HG03175 (cell line): ENCODE data around the gene SOCS7.

Source experiments
- ATAC-seq: cut with Tn5 transposase; IDR thresholded peaks from one replicate; pipeline ENCODE4 v1.9.1; 2021; ENCODE audit warnings: mild to moderate bottlenecking, moderate library complexity; ENCODE audit not compliant: unreplicated experiment

SOCS7 gene

DNA sequence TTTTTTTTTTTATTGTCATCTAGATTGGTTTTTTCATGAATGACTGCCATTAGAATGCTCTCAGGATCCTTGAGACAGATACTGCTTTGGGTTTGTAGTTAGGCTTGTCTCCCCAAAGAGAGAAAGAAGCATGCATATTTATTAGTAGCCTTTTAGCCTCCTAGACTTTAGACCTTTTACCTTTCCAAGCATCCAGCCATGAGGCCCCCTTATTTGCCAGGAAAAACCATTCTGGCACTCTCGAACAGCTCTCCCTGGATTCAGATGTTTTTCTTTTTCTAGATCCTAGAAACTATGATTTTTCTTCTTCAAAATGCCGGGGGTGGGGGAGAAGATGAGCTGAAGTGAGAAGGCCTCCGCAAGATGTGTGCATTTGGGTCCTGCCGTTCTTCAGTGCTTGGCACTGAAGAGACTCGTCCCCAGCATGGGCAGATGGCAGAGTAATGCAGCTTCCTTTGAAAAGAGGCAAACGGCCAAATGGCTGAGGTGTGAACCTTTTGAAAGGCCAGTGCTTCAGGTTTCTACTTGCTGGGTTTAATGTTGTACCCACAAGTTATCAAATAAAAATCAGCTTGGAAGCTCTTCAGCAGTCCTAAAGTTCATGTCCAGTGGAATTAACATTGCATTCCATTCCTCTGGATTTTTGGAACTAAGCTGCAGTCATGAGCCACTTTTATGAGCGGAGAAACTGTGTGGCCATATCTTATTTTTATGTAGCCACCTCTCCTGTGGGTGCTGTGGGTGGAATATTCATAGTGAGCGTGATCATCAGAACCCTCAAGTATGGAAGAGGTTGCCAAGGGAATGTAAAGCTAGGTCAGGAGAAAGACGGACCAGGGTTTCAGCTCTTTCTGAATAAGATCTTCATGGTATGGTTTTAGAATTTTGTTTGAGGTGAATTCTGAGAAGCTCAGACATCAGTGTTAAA is 7.2 kb downstream of the SOCS7 start:
- no peak for ATAC-seq

- ATAC-seq, result no peak
Measured at GRCh38 chr17:38361694-38362465, 10.2 kb downstream of the SOCS7 start.

DNA sequence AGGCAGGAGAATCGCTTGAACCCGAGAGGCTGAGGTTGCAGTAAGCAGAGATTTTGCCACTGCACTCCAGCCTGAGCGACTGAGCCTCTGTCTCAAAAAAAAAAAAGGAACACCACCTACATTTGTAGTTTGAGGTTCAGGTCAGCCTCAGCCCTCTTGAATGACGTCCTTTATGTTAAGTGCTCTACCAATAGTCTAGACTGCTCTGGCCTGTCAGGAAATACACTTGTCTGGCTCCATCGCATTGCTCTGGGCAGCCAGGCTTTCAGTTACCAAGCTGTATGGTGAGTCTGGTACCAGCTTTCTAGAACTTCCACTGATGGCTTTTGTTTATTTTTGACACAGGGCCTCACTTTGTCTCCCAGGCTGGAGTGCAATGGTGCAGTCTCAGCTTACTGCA is 11.4 kb downstream of the SOCS7 start:
- no peak for ATAC-seq

DNA sequence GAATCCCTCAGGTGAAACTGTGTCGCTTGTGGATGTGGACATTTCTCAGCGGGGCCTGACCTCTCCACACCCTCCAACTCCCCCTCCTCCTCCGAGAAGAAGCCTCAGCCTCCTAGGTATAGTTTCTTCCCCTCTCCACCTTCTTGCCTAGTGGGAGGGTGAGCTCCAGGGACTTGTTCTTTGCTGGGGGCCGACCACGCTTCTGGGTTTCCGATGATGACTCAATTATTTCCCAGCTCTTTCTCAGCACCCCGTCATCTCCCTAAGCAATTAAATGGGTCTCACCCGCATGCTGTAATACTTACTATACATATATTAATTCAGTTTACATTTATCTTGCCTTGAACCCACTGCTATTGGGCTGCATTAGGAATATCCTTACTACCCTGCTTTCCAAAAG is 13.1 kb downstream of the SOCS7 start:
- ATAC-seq, result no peak

DNA sequence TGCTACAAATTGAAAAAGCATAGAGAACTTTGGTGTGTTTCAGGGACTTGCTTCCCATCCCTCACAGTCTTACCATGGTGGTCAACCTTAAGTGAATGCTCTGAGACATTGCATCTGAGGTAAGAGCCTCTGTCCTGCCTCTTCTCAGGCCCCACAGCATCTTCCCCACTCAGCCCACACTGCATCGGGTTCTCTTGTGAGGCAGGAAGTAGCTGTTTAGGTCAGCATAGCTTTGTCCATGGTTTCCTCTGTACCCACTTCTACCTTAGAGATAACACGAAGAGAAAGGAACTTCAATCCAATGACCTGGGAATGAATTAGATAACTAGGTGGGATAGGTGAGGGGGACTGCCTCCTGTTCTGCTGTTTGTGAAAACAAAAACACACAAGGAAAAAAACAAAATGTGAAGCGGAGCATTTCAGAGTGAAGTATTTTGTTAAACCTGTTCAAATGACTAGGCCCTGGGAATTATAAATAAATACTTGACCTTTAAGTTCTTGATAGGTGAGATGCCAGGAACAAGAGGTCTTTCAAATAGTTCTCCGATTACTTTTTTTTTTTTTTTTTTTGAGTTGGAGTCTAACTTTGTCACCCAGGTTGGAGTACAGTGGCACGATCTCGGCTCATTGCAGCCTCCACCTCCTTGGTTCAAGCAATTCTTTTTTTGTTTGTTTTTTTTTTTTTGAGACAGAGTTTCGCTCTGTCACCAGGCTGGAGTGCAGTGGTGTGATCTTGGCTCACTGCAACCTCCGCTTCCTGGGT is 17.7 kb downstream of the SOCS7 start:
- ATAC-seq, result no peak

- ATAC-seq, result no peak
Measured at GRCh38 chr17:38379448-38379847, 27.8 kb downstream of the SOCS7 start.

GRCh38 chr17:38395090-38395489 is 43.4 kb downstream of the SOCS7 start:
- no peak for ATAC-seq

DNA sequence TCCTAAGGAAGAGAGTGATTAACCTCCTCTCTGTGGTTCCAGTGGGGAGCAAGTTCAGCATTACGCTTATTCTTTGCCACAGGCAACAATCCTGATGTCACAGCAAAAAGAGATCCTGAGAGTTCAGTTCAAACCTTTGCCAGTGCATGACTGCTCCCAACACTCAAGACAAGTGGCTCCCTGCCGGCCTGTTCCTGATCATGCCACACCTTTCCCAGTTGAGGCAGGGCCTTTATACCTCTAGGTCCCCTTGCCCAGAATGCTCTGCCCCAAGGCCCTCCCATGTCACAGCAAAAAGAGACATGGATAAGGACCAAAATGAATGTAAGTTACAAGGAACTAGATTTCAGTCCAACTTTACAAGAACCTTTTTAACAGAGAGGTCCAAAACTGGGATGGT is 45.6 kb downstream of the SOCS7 start:
- ATAC-seq, result no peak

DNA sequence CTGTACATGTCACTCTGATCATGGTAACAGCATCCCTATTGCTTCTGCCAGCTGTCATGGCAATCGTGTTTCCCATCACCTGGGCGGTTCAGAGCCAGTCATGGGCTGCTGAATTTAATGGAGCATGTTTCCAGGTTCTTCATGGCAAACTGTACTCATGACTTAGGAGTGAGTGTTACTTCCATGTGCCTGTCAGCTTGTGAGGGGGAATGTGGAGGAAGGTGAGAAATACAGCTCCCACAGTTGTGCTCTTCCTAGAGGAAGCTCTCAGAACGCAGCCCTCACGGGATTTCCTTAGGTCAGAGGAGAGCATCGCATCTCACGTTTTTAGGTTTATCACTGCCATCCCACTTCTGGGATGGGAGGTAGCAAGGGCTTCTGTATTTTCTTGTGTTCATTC is 48.6 kb downstream of the SOCS7 start:
- ATAC-seq, result no peak

- ATAC-seq, result no peak
Measured at GRCh38 chr17:38401459-38401858, 49.8 kb downstream of the SOCS7 start.

- ATAC-seq, result no peak
Measured at GRCh38 chr17:38402897-38403296, 51.3 kb downstream of the SOCS7 start.

DNA sequence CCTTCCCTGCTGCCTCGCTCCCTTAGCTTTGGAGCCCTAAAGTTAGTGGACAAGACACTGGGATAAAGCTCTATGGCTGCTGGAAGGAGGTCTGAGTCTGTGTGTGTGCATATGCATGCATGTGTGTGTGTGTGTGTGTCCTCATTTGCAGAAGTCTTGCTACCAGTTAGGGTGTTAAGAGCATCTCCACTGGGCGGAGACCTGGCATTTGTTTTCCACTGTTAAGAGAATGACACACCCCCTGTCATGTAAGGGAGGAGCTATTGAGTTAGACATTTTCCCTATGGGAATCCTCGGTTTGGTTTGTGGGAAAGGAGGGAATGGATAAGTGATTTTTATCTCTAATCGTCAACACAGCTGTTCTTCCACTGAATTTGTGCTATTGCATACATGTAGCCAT is 51.8 kb downstream of the SOCS7 start:
- ATAC-seq, result no peak

GRCh38 chr17:38404174-38404943 is 52.7 kb downstream of the SOCS7 start:
- ATAC-seq, result no peak

- no peak for ATAC-seq
Measured at GRCh38 chr17:38405654-38406053, 54.0 kb downstream of the SOCS7 start.

GRCh38 chr17:38410201-38410600 is 58.6 kb downstream of the SOCS7 start:
- ATAC-seq, result no peak

DNA sequence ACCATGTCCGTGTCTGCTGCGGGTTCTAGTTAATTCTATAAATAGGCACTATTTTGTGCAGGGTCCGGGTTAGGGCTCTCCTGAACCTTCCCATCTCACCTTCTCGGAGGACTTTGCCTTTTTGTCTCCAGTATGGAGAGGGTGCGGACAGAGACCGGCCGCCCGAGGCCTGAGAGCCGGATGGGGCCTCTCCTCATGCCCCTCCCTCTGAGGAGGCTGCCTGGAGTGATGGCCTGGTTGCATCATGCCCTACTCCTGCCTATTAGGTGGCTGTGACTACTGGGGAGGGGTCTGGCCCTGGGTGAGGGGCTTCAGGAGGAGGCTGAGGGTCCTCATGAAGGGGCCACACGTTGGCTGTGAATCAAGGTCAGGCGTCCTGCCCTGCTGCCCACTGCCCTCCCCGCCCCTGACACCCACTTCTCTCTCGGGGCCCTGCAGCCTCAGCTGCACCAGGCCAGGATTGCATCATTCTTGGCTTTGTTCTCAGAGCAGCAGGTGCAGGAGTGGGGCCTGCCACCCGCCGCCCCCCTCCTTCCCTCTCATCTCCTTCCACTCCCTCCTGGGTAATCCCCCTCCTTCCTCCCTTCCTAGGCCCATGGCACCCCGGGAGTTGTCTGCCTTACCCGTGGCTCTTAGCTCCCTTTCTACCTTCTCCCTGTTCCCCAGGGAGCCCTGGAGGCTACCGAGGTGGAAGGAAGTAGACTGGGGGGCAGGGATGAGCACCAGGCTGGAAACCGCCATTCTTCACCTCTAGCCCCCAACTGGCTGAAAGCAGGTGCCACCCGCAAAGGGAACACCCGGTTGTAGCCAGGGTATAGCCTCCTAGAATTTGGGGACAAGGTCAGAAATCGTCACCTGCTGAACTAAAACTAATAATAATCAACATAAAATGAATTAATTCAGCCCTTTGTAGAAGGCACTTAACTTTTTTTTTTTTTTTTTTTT is 63.9 kb downstream of the SOCS7 start:
- peak; percentile 45 for ATAC-seq

GRCh38 chr17:38416840-38417209 is 65.2 kb downstream of the SOCS7 start:
- ATAC-seq, result no peak

- ATAC-seq, result no peak
Measured at GRCh38 chr17:38417210-38417951, 65.7 kb downstream of the SOCS7 start.
